D341Med (cell line): ENCODE measurements around the gene INPP4A.

Experiments
- DNase-seq: peaks from one replicate; pipeline ENCODE4 v3.0.0; 2012; ENCODE audit warnings: low spot score

INPP4A gene

GRCh38 chr2:98496750-98497493 lies 52.3 kb downstream of the INPP4A start:
- no peak for DNase-seq

- no peak for DNase-seq
These were observed 54.2 kb downstream of the INPP4A start for GRCh38 chr2:98498703-98499440.

- no peak for DNase-seq
These were observed 55.9 kb downstream of the INPP4A start for GRCh38 chr2:98500561-98500960.

GRCh38 chr2:98501223-98501622 lies 56.6 kb downstream of the INPP4A start:
- no peak for DNase-seq

GRCh38 chr2:98501876-98502275 lies 57.2 kb downstream of the INPP4A start:
- DNase-seq, result no peak

- no peak for DNase-seq
These were observed 58.1 kb downstream of the INPP4A start for GRCh38 chr2:98502556-98503335.

GRCh38 chr2:98503481-98504105 lies 58.9 kb downstream of the INPP4A start:
- no peak for DNase-seq

- no peak for DNase-seq
These were observed 59.9 kb downstream of the INPP4A start for GRCh38 chr2:98504381-98505109.

GRCh38 chr2:98505311-98505808 lies 60.7 kb downstream of the INPP4A start:
- no peak for DNase-seq

- DNase-seq, result no peak
These were observed 61.5 kb downstream of the INPP4A start for GRCh38 chr2:98505971-98506664.

GRCh38 chr2:98506881-98507280 lies 62.2 kb downstream of the INPP4A start:
- DNase-seq, result no peak

- DNase-seq, result no peak
These were observed 62.8 kb downstream of the INPP4A start for GRCh38 chr2:98507461-98507860.

- no peak for DNase-seq
These were observed 63.4 kb downstream of the INPP4A start for GRCh38 chr2:98507891-98508708.

GRCh38 chr2:98508709-98509066 lies 64.0 kb downstream of the INPP4A start:
- no peak for DNase-seq

GRCh38 chr2:98509542-98510321 lies 65.1 kb downstream of the INPP4A start:
- DNase-seq, result no peak

GRCh38 chr2:98510322-98510662 lies 65.6 kb downstream of the INPP4A start:
- DNase-seq, result no peak

- DNase-seq, result no peak
These were observed 67.3 kb downstream of the INPP4A start for GRCh38 chr2:98511981-98512380.

- no peak for DNase-seq
These were observed 68.0 kb downstream of the INPP4A start for GRCh38 chr2:98512699-98513098.

- DNase-seq, result no peak
These were observed 69.5 kb downstream of the INPP4A start for GRCh38 chr2:98514096-98514639.
